Measurements from ENCODE around the gene NEDD4L.

DNA sequence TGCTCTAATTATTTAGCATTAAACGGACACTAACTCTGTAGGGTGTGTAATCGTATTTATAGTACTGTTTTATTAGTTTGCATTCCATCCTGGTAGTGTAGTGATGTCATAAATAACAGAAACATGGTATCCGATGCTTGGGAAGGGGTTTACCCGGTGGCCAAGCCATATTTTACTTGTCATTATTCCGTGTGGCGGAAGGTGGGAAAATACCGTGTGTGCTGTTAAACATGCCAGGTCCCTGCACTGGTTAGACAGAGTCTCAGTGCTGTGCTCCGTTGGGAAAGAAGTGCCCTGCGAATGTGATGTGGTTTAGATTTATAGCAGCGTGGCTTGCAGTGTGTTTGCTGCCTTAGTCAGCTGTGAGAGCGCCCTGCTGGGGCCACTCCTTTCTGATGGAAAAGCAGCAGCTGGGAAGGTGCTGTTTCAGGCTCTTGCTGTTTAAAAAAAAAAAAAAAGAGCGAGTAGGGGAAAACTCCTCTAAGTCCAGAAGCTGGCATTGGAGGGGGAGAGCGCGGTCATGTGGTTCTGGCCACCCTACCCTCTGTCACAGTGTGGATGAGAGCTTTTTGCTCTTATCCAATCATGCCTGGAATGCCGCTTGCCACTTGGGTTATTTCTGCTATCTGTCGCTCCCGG is 211.0 kb downstream of the NEDD4L start:
- TF ChIP-seq SUZ12 (IDR thresholded peaks at IDR 0.05; ENCODE audit: extremely low read depth, insufficient read depth, insufficient read length) (no peak), YY1 (IDR thresholded peaks at IDR 0.05; ENCODE audit: insufficient read depth, insufficient read length) (no peak)

Data from NT2/D1 (cell line).